Heart left ventricle (tissue), 13 donors: Measurements from ENCODE around the gene WDR36.

Source experiments
- CTCF ChIP-seq, 12 donors: fragments of 200-600 bp; sonication (generic) in 4 of 12; IDR thresholded peaks; one replicate each; pipeline versions ENCODE4 v1.5.0 to v1.8.0; 2018 to 2022; ENCODE audit warnings: antibody characterized with exemption in 12 of 12, mild to moderate bottlenecking in 5 of 12
- POLR2A ChIP-seq, 2 donors: fragments of 450-650 bp; IDR thresholded peaks; one replicate each; pipeline ENCODE4 v1.6.1; 2017; ENCODE audit warnings: antibody characterized with exemption in 2 of 2, mild to moderate bottlenecking in 2 of 2, moderate library complexity in 2 of 2
- donor health status: ischemic (EF 13 %, LVEDD 7.1; RV severe dilation, severe dysfunction).
- donor health status: DM: no; HTN: yes; CAD: no.
- donor health status: DM: no; HTN: no; CAD: no.
- donor health status: ischemic (EF 25% LVEDD 6.9; RV normal size, moderate dysfunction).
- donor health status: ischemic (EF 25% LVEDD 5.7; RV mildly dilated, moderate dysfunction).
- donor health status: ischemic (EF 35%, LVEDD 5.7; RV mildly dilated, moderate dysfunction).
- donor health status: nonischemic (EF 11% LVEDD 7.7; RV severe dilation, severe dysfunction).
- donor health status: DM: yes; HTN: yes; CAD: no.
- donor health status: PGD.
- donor health status: ischemic (EF 29% LVEDD 5.4; RV normal size, mild dysfunction).
- donor health status: nonischemic (EF 23%, LVEDD 6.1; RV moderate dilation, normal function).

- TF ChIP-seq CTCF (IDR thresholded peaks at IDR 0.05) (no peak), POLR2A (IDR thresholded peaks at IDR 0.05) (no peak)
Measured at GRCh38 chr5:111124793-111125192, 32.6 kb downstream of the WDR36 start.
